Amniotic epithelial cell (primary cell): ENCODE results near the gene CNTNAP1.
"Not testable (repeated sequence)": the region's sequence is repeated elsewhere in the genome, so short reads cannot be mapped to it uniquely, and the experiment has no call there.

Source experiments
- DNase-seq: peaks from one replicate; pipeline ENCODE4 v3.0.0-alpha.2; 2010; ENCODE audit warnings: low read depth

Gene CNTNAP1

DNA sequence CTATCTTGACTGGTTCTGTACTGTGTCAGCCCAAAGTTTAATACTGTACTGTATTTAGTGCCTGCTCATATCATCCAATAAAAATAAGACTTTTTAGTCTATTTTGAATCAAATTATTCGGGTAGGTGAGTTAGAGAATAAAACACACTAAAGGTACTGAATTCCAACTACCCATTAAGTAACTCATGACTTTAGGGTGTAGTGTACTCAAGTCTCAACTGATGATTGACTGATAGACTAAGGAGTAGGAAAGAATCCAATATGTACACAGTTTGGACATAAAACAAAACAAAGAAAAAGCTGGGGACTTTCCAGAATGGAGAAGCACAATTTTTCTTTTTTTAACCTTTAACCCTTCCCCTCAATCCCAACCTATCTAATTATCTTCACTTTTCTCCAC is 58.4 kb downstream of the CNTNAP1 start:
- no peak for DNase-seq

GRCh38 chr17:42742916-42743315 is 60.6 kb downstream of the CNTNAP1 start:
- not testable (repeated sequence) for DNase-seq

GRCh38 chr17:42743595-42744282 is 61.4 kb downstream of the CNTNAP1 start:
- DNase-seq: no peak

GRCh38 chr17:42744283-42744805 is 62.0 kb downstream of the CNTNAP1 start:
- DNase-seq: peak; percentile 34

DNA sequence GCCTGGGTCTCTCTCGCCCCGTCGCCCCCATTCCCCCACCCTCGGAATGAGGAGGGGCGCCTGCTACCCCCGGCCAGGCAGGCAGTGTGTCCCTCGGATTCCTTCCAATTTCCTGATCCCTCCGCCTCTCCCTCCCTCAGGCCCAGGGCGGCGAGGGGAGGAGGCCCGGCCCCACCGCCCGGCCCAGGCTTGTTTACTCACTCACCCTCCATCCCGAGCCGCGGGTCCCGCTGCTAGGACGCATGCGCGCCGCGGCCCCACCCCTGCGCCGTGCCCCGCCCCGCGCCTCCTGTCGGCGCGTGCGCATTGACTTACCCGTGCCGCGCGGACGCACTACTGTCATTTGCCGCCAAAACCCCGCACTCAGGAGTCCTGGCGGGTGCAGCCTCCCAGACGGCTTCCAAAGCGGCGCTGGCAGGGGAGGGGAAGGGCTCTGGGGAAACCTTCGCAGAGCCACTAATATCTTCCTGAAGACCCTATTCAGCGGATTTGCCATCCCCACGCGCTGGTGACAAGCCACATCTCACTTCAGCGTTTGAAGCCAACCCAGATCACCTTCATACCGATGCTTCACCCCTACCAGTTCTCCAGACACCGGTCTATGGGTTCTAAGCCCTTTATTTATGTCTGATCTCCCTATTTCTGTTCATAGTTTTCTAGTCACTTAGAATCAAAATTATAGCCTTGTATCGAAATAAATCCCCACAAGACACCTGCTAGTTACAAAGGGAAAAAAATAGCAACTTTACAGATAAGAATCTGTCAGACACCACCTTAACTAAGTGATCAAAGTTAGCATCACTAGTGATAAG is 62.7 kb downstream of the CNTNAP1 start, which contains the start of gene EZH1:
EZH1 (minus strand) TSS at position 235 of the 812 bp plus-strand sequence. CDS start 16,099 bp downstream, outside the sequence.
- peak; percentile 74 for DNase-seq

DNA sequence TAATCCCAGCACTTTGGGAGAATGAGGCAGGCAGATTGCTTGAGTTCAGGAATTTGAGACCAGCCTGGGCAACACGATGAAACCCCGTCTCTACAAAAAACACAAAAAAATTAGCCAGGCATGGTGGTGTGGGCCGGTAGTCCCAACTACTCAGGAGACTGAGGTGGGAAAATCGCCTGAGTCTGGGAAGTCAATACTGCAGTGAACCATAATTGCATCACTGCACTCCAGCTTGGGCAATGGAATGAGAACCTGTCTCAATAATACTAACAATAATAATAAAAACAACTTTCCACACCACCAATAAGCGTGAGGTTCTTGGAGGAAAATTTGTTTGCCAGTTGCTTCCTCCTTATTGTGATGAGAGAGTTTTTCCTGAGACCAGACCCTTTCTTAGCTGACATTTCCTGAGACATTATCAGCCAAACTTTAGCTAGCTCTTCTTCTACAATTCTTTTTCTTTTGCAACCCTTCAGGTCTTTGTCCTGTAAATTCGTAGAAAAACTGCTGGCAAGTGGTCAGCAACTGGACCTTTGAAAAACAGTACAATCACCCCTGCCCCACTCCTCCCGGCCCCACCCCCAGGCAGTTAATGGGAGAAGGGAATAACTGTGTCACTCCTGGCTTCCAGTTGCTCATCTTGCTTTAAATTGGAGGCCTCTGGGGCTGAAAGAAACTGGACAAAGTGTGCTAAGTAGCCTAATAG is 66.0 kb downstream of the CNTNAP1 start:
- no peak for DNase-seq

DNA sequence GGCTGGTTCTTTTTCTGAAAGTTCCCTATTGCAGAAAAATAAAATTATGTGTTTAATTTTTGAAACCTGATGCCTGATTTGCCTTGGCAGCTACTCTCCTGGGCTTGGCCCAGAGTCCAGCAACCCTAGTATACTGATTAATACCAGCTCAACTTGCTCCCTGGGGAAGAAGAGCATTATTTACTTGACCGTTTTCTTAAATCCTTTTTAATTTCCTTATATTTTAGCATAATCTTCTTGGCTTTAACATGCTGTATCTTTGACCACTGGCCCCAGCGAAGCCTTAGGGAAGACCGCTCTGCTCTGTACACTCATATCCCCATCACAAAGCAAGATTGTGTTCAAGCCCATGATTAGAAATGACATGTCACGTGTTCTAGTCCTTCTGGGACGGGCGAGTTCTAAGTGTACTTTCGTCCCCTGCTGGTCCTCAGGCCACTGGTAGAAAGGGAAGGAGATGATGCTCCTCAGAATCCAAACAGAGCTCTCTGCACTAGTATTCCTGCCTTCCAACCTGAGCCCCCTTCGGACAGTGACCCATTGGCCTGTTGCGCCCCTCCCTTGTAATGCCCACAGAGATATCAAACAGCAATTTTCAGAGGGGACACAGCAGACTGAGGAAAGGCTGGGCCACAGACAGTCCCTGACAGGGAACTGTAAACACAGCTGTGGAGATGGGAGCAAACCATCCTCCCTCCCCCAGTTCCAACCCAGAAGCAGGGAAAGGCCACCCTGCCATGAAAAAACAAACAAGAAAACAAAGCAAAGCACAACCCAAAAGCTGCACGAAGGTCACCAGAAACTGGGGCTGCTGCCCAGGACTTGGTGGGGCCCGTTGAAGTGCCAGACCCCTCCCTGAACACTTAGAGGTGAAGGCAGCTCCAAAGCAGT is 66.8 kb downstream of the CNTNAP1 start:
- DNase-seq: no peak
